Adrenal gland (tissue), 12 donors: Measurements from ENCODE around the gene SPRR5. TPM values are rescaled to one million over a fixed set of nuclear protein-coding genes. Genes with fewer than 3 reads are reported as not detected.

ENCODE experiments used
- DNase-seq, 7 donors: peaks; one replicate each; pipeline ENCODE4 v3.0.0-alpha.2; 2019 to 2020
- H3K27ac ChIP-seq, 5 donors: fragments of 200-600 bp; sonication (generic) in 4 of 5; 1 replicate in 3 of 5; 2 replicates in 2 of 5; pipeline versions ENCODE4 v1.5.1 to v1.8.0; 2016 to 2020; ENCODE audit warnings: mild to moderate bottlenecking in 1 of 5
- H3K27me3 ChIP-seq: fragments of 200-600 bp; 2 replicates; pipeline ENCODE4 v1.8.0; 2021
- H3K36me3 ChIP-seq, 2 donors: fragments of 200-600 bp; replicated peaks in 1 of 2; 1 replicate in 1 of 2; 2 replicates in 1 of 2; pipeline versions ENCODE4 v1.5.1 to v1.8.0; 2018 to 2022
- H3K4me1 ChIP-seq, 2 donors: fragments of 200-600 bp; replicated peaks in 1 of 2; 1 replicate in 1 of 2; 2 replicates in 1 of 2; pipeline versions ENCODE4 v1.5.1 to v1.8.0; 2018 to 2021
- H3K4me3 ChIP-seq, 4 donors: fragments of 200-600 bp; sonication (generic) in 3 of 4; one replicate each; pipeline ENCODE4 v1.5.1; 2016 to 2018
- H3K9me3 ChIP-seq, 3 donors: fragments of 200-600 bp; sonication (generic) in 1 of 3; replicated peaks in 1 of 3; 1 replicate in 2 of 3; 2 replicates in 1 of 3; pipeline versions ENCODE4 v1.5.1 to v1.8.0; 2016 to 2021
- CTCF ChIP-seq, 6 experiments: fragments of 450-650 bp in 4 of 6; fragments of 200-600 bp in 2 of 6; sonication (generic) in 1 of 6; IDR thresholded peaks; 1 replicate in 5 of 6; 2 replicates in 1 of 6; pipeline versions ENCODE4 v1.5.1 to v1.8.0; 2016 to 2021; ENCODE audit warnings: antibody characterized with exemption in 6 of 6, mild to moderate bottlenecking in 2 of 6, moderate library complexity in 1 of 6
- POLR2A ChIP-seq, 2 donors: fragments of 450-650 bp; IDR thresholded peaks; one replicate each; pipeline ENCODE4 v1.6.1; 2017; ENCODE audit warnings: antibody characterized with exemption in 2 of 2, mild to moderate bottlenecking in 2 of 2, moderate library complexity in 1 of 2
- WGBS, 4 donors: extraction: QIAGEN DNeasy Blood & Tissue Kit in 2 of 4; methylation state at CpG; one replicate each; pipeline versions ENCODE4 v1.1.5 to v1.1.7; 2013 to 2017; 5-methylcytosine and 5-hydroxymethylcytosine counted together
- intact Hi-C, 2 donors: fragments of 100-400 bp; cut with DNase I; formaldehyde crosslinking; loops; one replicate each; pipeline versions ENCODE4 v1.14.1 to v1.15.0; 2022 to 2023
- polyA plus RNA-seq, 3 donors: library from polyadenylated mRNA; stranded (reverse); fragments of 200-250 nt in 2 of 3; fragments of 350-450 nt in 1 of 3; fragmentation: Illumina TruSeq in 1 of 3; extraction: RNeasy Lipid Tissue Mini Kit (QIAGEN cat#74804) in 1 of 3; gene quantifications; one replicate each; pipeline ENCODE4 v1.2.3, GENCODE V29; 2013 to 2014
- total RNA-seq, 9 donors: library from RNA; depleted of rRNA in 4 of 9; stranded (reverse); fragments of >200 nt in 4 of 9; fragments of 120-200 nt in 1 of 9; fragmentation: NEBNext Ultra II Directional in 1 of 9; extraction: Animal tissue kit (Norgen Biotek cat#: 25700) in 1 of 9; gene quantifications; one replicate each; pipeline versions ENCODE4 v1.1.0 to v1.2.4, GENCODE V29; 2013 to 2023
- donor health status: healthy with polysubstance abuse.
- donor health status: Bipolar disorder and iron deficiency.
- donor health status: DM: yes; HTN: yes; CAD: no.
- donor health status: DM: no; HTN: no; CAD: no.
- donor health status: DM: no; HTN: no; CAD: no.
- donor health status: DM: yes; HTN: yes; CAD: no.

SPRR5 gene
- total and polyA plus RNA-seq, 12 donors, result not detected

GRCh38 chr1:152902636-152903035 is 44.4 kb upstream of the SPRR5 start:
- no peak for DNase-seq
- Histone ChIP-seq H3K36me3 (no peaks in the 10 kb centered on the region), H3K27ac (no peak overlapping the region), H3K9me3 (no peaks in the 10 kb centered on the region), H3K27me3 (no peaks in the 10 kb centered on the region), H3K4me1 (no peaks in the 10 kb centered on the region), H3K4me3 (no peak overlapping the region)
- intact Hi-C loops, result no loop called here
- no peak for TF ChIP-seq CTCF (IDR thresholded peaks at IDR 0.05)
- TF ChIP-seq POLR2A (IDR thresholded peaks at IDR 0.05), result no peak
- 69 to 91% (median 72%) methylated on average over 3 to 4 of the region's 4 CpGs for WGBS, 4 donors

- no peaks in the 10 kb centered on the region for H3K9me3 ChIP-seq
- intact Hi-C loops, result no loop called here
- 67 to 77% (median 71%) methylated on average over 7 of the region's 7 CpGs for WGBS, 4 donors
- DNase-seq, result no peak
- H3K27me3 ChIP-seq, result no peaks in the 10 kb centered on the region
- H3K4me1 ChIP-seq, result no peaks in the 10 kb centered on the region
- H3K36me3 ChIP-seq, result no peaks in the 10 kb centered on the region
- no peak overlapping the region for H3K4me3 ChIP-seq
- TF ChIP-seq POLR2A (IDR thresholded peaks at IDR 0.05) (no peak), CTCF (IDR thresholded peaks at IDR 0.05) (no peak)
- H3K27ac ChIP-seq, result no peak overlapping the region
Observed at GRCh38 chr1:152904688-152905440, 42.1 kb upstream of the SPRR5 start.

GRCh38 chr1:152906023-152906565 is 40.9 kb upstream of the SPRR5 start:
- TF ChIP-seq POLR2A (IDR thresholded peaks at IDR 0.05) (no peak), CTCF (IDR thresholded peaks at IDR 0.05) (no peak)
- Histone ChIP-seq H3K9me3 (no peaks in the 10 kb centered on the region), H3K36me3 (no peaks in the 10 kb centered on the region), H3K4me3 (no peak overlapping the region), H3K27ac (no peak overlapping the region), H3K27me3 (no peaks in the 10 kb centered on the region), H3K4me1 (no peaks in the 10 kb centered on the region)
- 50 to 60% (median 52%) methylated on average over 3 to 5 of the region's 5 CpGs for WGBS, 4 donors
- DNase-seq, result no peak
- intact Hi-C loops, result no loop called here

GRCh38 chr1:152907686-152908601 is 39.1 kb upstream of the SPRR5 start, which contains the start of gene IVL:
IVL (plus strand) TSS chr1:152908546; CDS start chr1:152909798, 1,252 bp downstream.
- no peaks in the 10 kb centered on the region for H3K36me3 ChIP-seq
- no peak for DNase-seq
- TF ChIP-seq POLR2A (IDR thresholded peaks at IDR 0.05) (no peak), CTCF (IDR thresholded peaks at IDR 0.05) (no peak)
- no peak within 1 kb of the TSS for H3K27ac ChIP-seq
- no peak within 1 kb of the TSS for H3K4me3 ChIP-seq
- intact Hi-C loops, result no loop called here
- H3K9me3 ChIP-seq, result no peaks in the 10 kb centered on the region
- WGBS, 4 donors, result 70 to 83% (median 78%) methylated on average over 3 to 4 of the region's 4 CpGs
- no peaks in the 10 kb centered on the region for H3K27me3 ChIP-seq
- H3K4me1 ChIP-seq, result no peaks in the 10 kb centered on the region
